MCF 10A (cell line): ENCODE measurements around the gene CEL. TPM values are rescaled to one million over a fixed set of nuclear protein-coding genes. Genes with fewer than 3 reads are reported as not detected.

Experiments used
- BruUV-seq: library from RNA; stranded (reverse); fragments of 400-500 nt; replicated peaks from 2 replicates; lab custom pipeline; 2021; lab: Mats Ljungman, UMichigan
- CTCF ChIA-PET: fragments of 300-600 bp; sonication (Branson Sonifier 250); formaldehyde crosslinking; extraction: SDS; loops from one replicate; lab custom pipeline; 2021; ENCODE audit warnings: antibody characterized with exemption, inconsistent platforms; lab: Yijun Ruan, JAX
- POLR2A ChIA-PET: fragments of 300-600, 350-650 bp; sonication (Branson Sonifier 250); formaldehyde crosslinking; extraction: SDS; loops from one replicate; lab custom pipeline; 2020; ENCODE audit warnings: antibody characterized with exemption, inconsistent platforms; lab: Yijun Ruan, JAX
- DNase-seq: peaks from one replicate; pipeline ENCODE4 v3.0.0-alpha.2; 2018; ENCODE audit not compliant: unreplicated experiment
- H3K27ac Mint-ChIP-seq: one replicate; pipeline ENCODE4 v1.8.0; 2022; ENCODE audit warnings: mild to moderate bottlenecking, low read depth, mixed read lengths; ENCODE audit not compliant: unreplicated experiment
- H3K27me3 Mint-ChIP-seq: one replicate; pipeline ENCODE4 v1.8.0; 2022; ENCODE audit warnings: mixed read lengths; ENCODE audit not compliant: insufficient read depth, unreplicated experiment
- H3K36me3 Mint-ChIP-seq: one replicate; pipeline ENCODE4 v1.8.0; 2022; ENCODE audit warnings: mild to moderate bottlenecking, moderate library complexity, mixed read lengths; ENCODE audit not compliant: insufficient read depth, unreplicated experiment
- H3K4me1 Mint-ChIP-seq: one replicate; pipeline ENCODE4 v1.8.0; 2022; ENCODE audit warnings: mixed read lengths; ENCODE audit not compliant: insufficient read depth, unreplicated experiment
- H3K4me3 Mint-ChIP-seq: one replicate; pipeline ENCODE4 v1.8.0; 2022; ENCODE audit warnings: mild to moderate bottlenecking, moderate library complexity, mixed read lengths; ENCODE audit not compliant: unreplicated experiment
- H3K9me3 Mint-ChIP-seq: one replicate; pipeline ENCODE4 v1.8.0; 2022; ENCODE audit warnings: mixed read lengths; ENCODE audit not compliant: unreplicated experiment
- intact Hi-C: fragments of 100-400 bp; cut with micrococcal nuclease; formaldehyde crosslinking; loops from 2 replicates; pipeline ENCODE4 v1.14.1; 2022
- total RNA-seq: library from RNA; stranded (reverse); gene quantifications from 2 replicates; pipeline ENCODE4 v1.2.3, GENCODE V29; 2022
- TF ChIP-seq, protein P1 (sequence below): fragments of 200-600 bp; IDR thresholded peaks from one replicate; pipeline ENCODE4 v1.8.0; 2022; ENCODE audit warnings: antibody characterized with exemption, mild to moderate bottlenecking; ENCODE audit not compliant: unreplicated experiment

The CEL gene
- total RNA-seq, 1 experiment from 2014 or later: 1.9 TPM

DNA sequence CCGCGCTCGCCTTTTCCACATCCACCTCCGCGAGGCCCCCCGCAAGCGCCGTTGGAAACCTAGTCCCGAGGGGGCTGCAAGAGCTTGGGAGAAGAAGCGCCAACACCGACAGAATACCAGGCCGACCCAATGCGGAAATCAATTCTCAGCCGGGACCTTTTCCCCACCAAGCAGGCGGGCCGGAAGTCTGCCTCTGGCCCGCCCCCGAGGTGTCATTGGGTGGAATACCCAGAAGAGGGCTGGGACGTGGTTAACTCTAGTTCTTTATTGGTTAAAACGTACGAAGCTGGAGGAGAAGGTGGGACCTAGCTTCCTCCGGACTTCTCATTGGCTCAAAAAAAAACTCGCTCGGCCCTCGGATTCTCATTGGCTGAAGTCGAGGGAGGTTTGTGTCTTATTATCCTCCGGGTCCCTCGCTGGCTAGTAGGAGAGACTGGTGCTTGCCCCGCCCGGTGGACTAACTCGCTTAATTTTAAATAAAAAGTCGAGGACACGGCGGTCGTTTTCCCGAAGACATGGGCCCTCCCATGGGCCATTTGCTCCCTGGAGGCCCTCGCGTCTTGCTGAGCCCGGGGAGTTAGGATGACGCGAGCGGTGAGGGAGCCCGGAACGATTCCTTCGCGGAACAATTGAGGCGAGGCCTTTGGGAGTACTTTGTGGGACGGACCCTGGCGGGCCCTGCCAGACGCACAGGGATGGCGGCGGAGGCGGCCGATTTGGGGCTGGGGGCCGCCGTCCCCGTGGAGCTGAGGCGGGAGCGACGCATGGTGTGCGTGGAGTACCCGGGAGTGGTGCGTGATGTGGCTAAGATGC lies 31.3 kb upstream of the CEL start, which contains the start of gene GTF3C5:
TSS of gene GTF3C5 (plus strand) at position 681 of the 813 bp plus-strand sequence. CDS start at position 696, 15 bp downstream.
- ChIA-PET POLR2A (interaction anchor here (0.6 to 4.0 kb wide), 36 partner anchors 8 to 1531 kb away, joined by 3 to 41 read pairs (median 5); partner anchors contain the start of genes CACFD1, DDX31, GTF3C4 and REXO4), CTCF (interaction anchor here (0.6 to 4.7 kb wide), 7 partner anchors 8 to 304 kb away, joined by 3 to 39 read pairs (median 4); no protein-coding TSS in a partner anchor)
- TSS peak; percentile 41 for BruUV-seq
- Mint-ChIP-seq H3K27me3 (no peaks in the 10 kb centered on the region), H3K36me3 (peaks cover 12% of the 10 kb centered on the region), H3K4me1 (peaks cover 29% of the 10 kb centered on the region), H3K9me3 (no peaks in the 10 kb centered on the region), H3K27ac (peak within 1 kb of the TSS; percentile 99), H3K4me3 (peak within 1 kb of the TSS; percentile 99)
- intact Hi-C loops: loop anchor here (5.0 kb wide), 1 partner anchor 117 kb away; no protein-coding TSS in a partner anchor
- TF ChIP-seq, protein P1, sequence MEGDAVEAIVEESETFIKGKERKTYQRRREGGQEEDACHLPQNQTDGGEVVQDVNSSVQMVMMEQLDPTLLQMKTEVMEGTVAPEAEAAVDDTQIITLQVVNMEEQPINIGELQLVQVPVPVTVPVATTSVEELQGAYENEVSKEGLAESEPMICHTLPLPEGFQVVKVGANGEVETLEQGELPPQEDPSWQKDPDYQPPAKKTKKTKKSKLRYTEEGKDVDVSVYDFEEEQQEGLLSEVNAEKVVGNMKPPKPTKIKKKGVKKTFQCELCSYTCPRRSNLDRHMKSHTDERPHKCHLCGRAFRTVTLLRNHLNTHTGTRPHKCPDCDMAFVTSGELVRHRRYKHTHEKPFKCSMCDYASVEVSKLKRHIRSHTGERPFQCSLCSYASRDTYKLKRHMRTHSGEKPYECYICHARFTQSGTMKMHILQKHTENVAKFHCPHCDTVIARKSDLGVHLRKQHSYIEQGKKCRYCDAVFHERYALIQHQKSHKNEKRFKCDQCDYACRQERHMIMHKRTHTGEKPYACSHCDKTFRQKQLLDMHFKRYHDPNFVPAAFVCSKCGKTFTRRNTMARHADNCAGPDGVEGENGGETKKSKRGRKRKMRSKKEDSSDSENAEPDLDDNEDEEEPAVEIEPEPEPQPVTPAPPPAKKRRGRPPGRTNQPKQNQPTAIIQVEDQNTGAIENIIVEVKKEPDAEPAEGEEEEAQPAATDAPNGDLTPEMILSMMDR: no peak
- DNase-seq: peak; percentile 99

DNA sequence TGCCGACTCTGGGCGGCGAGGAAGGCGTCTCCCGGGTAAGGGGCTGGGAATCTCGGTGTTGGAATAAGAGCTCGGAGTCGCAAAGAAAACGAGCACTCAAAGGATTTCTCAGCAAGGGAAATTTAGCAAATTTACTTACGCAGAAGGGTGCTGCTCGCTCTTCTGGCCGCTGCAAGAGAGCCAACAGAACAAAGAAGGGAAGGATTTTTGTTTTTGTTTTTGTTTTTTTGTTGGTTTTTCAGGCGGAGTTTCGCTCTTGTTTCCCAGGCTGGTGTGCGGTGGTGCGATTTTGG lies 30.7 kb upstream of the CEL start:
- ChIA-PET CTCF (interaction anchor here (0.8 to 4.7 kb wide), 4 partner anchors 9 to 116 kb away, joined by 3 to 39 read pairs (median 12); no protein-coding TSS in a partner anchor), POLR2A (interaction anchor here (1.0 to 4.0 kb wide), 21 partner anchors 9 to 428 kb away, joined by 3 to 41 read pairs (median 9); partner anchors contain the start of genes CACFD1, REXO4, SURF1 and SURF2)
- H3K36me3 Mint-ChIP-seq: peaks cover 12% of the 10 kb centered on the region
- DNase-seq: no peak
- no peaks in the 10 kb centered on the region for H3K27me3 Mint-ChIP-seq
- intact Hi-C loops: loop anchor here (5.0 kb wide), 1 partner anchor 116 kb away; no protein-coding TSS in a partner anchor
- H3K4me3 Mint-ChIP-seq: peak overlapping the region; percentile 99
- BruUV-seq: no TSS peak
- no peaks in the 10 kb centered on the region for H3K9me3 Mint-ChIP-seq
- TF ChIP-seq, protein P1: no peak
- H3K4me1 Mint-ChIP-seq: peaks cover 29% of the 10 kb centered on the region
- H3K27ac Mint-ChIP-seq: peak overlapping the region; percentile 99

DNA sequence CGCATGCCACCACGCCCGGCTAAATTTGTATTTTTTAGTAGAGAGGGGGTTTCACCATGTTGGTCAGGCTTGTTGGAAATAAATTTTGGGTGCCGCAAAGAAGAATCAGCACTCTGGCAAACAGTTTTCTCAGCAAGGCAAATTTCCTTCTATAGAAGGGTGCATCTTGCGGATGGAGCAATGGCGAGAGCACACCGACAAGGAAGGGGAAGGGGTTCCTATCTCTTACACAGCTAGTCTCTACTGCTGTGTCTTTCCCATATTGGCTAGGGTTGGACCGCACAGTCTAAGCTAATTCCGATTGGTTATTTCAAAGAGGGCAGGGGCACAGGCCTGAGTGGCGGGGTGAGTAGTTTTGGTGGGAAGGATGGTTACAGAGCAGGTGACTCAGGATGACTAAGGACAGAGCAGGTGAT lies 30.3 kb upstream of the CEL start:
- Mint-ChIP-seq H3K36me3 (peaks cover 12% of the 10 kb centered on the region), H3K27ac (no peak overlapping the region), H3K27me3 (no peaks in the 10 kb centered on the region), H3K4me1 (peaks cover 29% of the 10 kb centered on the region), H3K4me3 (peak overlapping the region; percentile 99), H3K9me3 (no peaks in the 10 kb centered on the region)
- POLR2A ChIA-PET: interaction anchor here (1.0 to 4.0 kb wide), 21 partner anchors 9 to 428 kb away, joined by 3 to 41 read pairs (median 9); partner anchors contain the start of genes CACFD1, MED22, REXO4 and RPL7A
- intact Hi-C loops: loop anchor here (5.0 kb wide), 1 partner anchor 116 kb away; no protein-coding TSS in a partner anchor
- CTCF ChIA-PET: interaction anchor here (1.9 to 4.7 kb wide), 3 partner anchors 9 to 115 kb away, joined by 4 to 39 read pairs (median 19); no protein-coding TSS in a partner anchor
- no TSS peak for BruUV-seq
- no peak for DNase-seq
- TF ChIP-seq, protein P1: no peak

DNA sequence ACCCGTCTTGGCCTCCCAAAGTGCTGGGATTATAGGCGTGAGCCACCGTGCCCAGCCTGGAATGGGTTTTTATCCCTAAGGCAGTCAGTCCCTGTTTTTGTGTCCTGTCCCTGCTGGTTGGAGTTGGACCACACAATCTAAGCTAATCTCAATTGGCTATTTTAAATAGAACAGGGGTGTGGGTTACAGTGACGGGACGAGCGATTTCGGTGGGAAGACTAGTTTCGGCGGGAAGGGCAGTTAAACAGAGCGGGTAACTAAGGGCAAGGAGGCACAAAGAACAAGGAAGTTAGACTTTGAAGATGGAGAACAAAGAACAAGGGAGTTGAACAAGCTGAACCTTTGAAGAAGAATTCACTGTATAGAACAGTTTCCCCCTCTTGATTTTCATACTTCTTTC lies 29.6 kb upstream of the CEL start:
- Mint-ChIP-seq H3K4me1 (peaks cover 29% of the 10 kb centered on the region), H3K36me3 (peaks cover 12% of the 10 kb centered on the region), H3K27ac (no peak overlapping the region), H3K4me3 (peak overlapping the region; percentile 99), H3K27me3 (no peaks in the 10 kb centered on the region), H3K9me3 (no peaks in the 10 kb centered on the region)
- intact Hi-C loops: loop anchor here (5.0 kb wide), 1 partner anchor 115 kb away; no protein-coding TSS in a partner anchor
- CTCF ChIA-PET: interaction anchor here (0.6 to 4.7 kb wide), 6 partner anchors 10 to 298 kb away, joined by 3 to 39 read pairs (median 4); no protein-coding TSS in a partner anchor
- POLR2A ChIA-PET: interaction anchor here (1.0 to 4.0 kb wide), 7 partner anchors 10 to 316 kb away, joined by 6 to 41 read pairs (median 18); partner anchors contain the start of genes MED22 and RPL7A
- no TSS peak for BruUV-seq
- DNase-seq: no peak
- TF ChIP-seq, protein P1: no peak
